ENCODE results near the gene LMNTD1. TPM values are rescaled to one million over a fixed set of nuclear protein-coding genes. Genes with fewer than 3 reads are reported as not detected.

The LMNTD1 gene
- total RNA-seq, 1 experiment from 2014 or later = not detected

DNA sequence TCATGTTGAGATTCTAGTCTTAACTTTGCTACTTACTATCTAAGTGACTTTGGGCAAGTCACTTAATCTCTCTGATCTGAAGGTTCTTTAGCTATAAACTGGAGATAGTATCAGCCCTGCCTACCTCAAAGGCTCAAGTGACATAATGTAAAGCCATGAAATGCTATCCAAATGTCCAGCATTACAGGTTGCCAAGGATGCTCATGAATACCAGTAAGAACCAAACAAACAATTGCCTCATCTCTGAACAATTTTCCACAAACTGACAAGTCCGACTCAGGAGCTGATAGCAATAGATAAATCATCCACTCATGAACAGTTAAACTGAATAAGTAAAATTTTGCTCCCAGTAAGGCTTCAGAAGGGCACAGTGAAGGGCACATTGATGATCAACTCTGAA, 51.5 kb downstream of the LMNTD1 start:
- TF ChIP-seq, protein P1, sequence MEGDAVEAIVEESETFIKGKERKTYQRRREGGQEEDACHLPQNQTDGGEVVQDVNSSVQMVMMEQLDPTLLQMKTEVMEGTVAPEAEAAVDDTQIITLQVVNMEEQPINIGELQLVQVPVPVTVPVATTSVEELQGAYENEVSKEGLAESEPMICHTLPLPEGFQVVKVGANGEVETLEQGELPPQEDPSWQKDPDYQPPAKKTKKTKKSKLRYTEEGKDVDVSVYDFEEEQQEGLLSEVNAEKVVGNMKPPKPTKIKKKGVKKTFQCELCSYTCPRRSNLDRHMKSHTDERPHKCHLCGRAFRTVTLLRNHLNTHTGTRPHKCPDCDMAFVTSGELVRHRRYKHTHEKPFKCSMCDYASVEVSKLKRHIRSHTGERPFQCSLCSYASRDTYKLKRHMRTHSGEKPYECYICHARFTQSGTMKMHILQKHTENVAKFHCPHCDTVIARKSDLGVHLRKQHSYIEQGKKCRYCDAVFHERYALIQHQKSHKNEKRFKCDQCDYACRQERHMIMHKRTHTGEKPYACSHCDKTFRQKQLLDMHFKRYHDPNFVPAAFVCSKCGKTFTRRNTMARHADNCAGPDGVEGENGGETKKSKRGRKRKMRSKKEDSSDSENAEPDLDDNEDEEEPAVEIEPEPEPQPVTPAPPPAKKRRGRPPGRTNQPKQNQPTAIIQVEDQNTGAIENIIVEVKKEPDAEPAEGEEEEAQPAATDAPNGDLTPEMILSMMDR (conservative IDR thresholded peaks at IDR 0.05; ENCODE audit: low read depth, low read length) = no peak
- no peak for TF ChIP-seq EZH2 (IDR thresholded peaks at IDR 0.05; ENCODE audit: borderline replicate concordance, low read depth, low read length, poor library complexity, severe bottlenecking)
- no peaks in the 10 kb centered on the region for H3K36me3 ChIP-seq (ENCODE audit: insufficient read depth, low read length, poor library complexity, severe bottlenecking)
- CTCF ChIA-PET = no interaction called here
- DNase-seq (ENCODE audit: low spot score) = no peak
- no peak overlapping the region for H3K4me3 ChIP-seq (ENCODE audit: low read depth, low read length, poor library complexity, severe bottlenecking)
- no peaks in the 10 kb centered on the region for H3K9me3 ChIP-seq (ENCODE audit: low read depth, low read length, poor library complexity, severe bottlenecking)
- BruUV-seq (replicated peaks) = no TSS peak
- H3K4me1 ChIP-seq (ENCODE audit: insufficient read depth, low read length, poor library complexity, severe bottlenecking) = no peaks in the 10 kb centered on the region
- POLR2A ChIA-PET (ENCODE audit: low non-redundant PET) = no interaction called here
- intact Hi-C loops (cut with micrococcal nuclease; ENCODE audit: unreplicated experiment) = loop anchor here (10.0 kb wide), 1 partner anchor 757 kb away; no protein-coding TSS in a partner anchor
- H3K27ac ChIP-seq (ENCODE audit: low read depth, low read length, poor library complexity, severe bottlenecking) = no peak overlapping the region
- no peaks in the 10 kb centered on the region for H3K27me3 ChIP-seq (replicated peaks; ENCODE audit: insufficient read depth, low read depth, low read length, poor library complexity)

DNA sequence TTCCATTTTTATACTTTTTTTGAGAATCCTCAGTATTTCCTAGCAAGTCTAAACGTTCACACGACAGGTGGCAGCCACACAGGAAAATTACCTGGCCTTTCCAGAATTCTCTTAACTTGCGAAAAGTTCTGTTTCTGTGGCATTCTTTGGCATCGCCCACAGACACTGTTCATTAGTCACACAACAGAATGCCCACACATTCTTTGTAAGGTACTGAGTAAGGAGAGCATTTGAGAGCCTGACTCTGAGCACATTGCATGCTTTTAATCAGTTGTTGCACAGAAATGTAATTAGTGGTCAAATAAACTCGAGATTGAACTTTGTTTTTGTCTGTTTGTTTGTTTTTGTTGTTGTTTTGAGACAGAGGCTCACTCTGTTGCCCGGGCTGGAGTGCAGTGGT, 52.4 kb downstream of the LMNTD1 start:
- DNase-seq (ENCODE audit: low spot score) = no peak
- Histone ChIP-seq H3K27ac (ENCODE audit: low read depth, low read length, poor library complexity, severe bottlenecking) (no peak overlapping the region), H3K4me3 (ENCODE audit: low read depth, low read length, poor library complexity, severe bottlenecking) (no peak overlapping the region), H3K36me3 (ENCODE audit: insufficient read depth, low read length, poor library complexity, severe bottlenecking) (no peaks in the 10 kb centered on the region), H3K27me3 (replicated peaks; ENCODE audit: insufficient read depth, low read depth, low read length, poor library complexity) (no peaks in the 10 kb centered on the region), H3K4me1 (ENCODE audit: insufficient read depth, low read length, poor library complexity, severe bottlenecking) (no peaks in the 10 kb centered on the region), H3K9me3 (ENCODE audit: low read depth, low read length, poor library complexity, severe bottlenecking) (no peaks in the 10 kb centered on the region)
- TF ChIP-seq, protein P1 (conservative IDR thresholded peaks at IDR 0.05; ENCODE audit: low read depth, low read length) = no peak
- no peak for TF ChIP-seq EZH2 (IDR thresholded peaks at IDR 0.05; ENCODE audit: borderline replicate concordance, low read depth, low read length, poor library complexity, severe bottlenecking)
- no TSS peak for BruUV-seq (replicated peaks)
- POLR2A ChIA-PET (ENCODE audit: low non-redundant PET) = no interaction called here
- intact Hi-C loops (cut with micrococcal nuclease; ENCODE audit: unreplicated experiment) = loop anchor here (10.0 kb wide), 1 partner anchor 756 kb away; no protein-coding TSS in a partner anchor
- CTCF ChIA-PET = no interaction called here

DNA sequence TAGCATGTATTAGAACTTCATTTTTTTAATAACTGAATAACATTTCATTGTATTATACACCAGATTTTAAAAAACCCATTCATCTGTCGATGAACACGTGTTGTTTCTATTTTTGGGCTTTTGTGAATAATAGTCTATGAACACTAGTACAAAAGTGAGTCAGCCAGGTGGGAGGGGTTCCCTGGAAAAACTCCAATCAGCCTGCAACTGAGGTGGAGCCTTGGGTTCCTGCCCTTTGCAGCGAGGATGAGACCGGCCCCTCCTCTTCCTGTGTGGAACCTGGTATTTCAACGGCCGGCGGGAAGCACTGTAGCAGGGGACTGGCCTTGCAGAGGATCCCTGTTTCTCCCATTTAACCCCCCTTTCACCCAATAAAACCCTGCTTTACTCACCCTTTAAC, 56.1 kb downstream of the LMNTD1 start:
- DNase-seq (ENCODE audit: low spot score) = no peak
- no peaks in the 10 kb centered on the region for H3K9me3 ChIP-seq (ENCODE audit: low read depth, low read length, poor library complexity, severe bottlenecking)
- no peaks in the 10 kb centered on the region for H3K36me3 ChIP-seq (ENCODE audit: insufficient read depth, low read length, poor library complexity, severe bottlenecking)
- ChIA-PET POLR2A (ENCODE audit: low non-redundant PET) (no interaction called here), CTCF (no interaction called here)
- BruUV-seq (replicated peaks) = no TSS peak
- TF ChIP-seq EZH2 (IDR thresholded peaks at IDR 0.05; ENCODE audit: borderline replicate concordance, low read depth, low read length, poor library complexity, severe bottlenecking) = no peak
- TF ChIP-seq, protein P1 (conservative IDR thresholded peaks at IDR 0.05; ENCODE audit: low read depth, low read length) = no peak
- H3K27me3 ChIP-seq (replicated peaks; ENCODE audit: insufficient read depth, low read depth, low read length, poor library complexity) = no peaks in the 10 kb centered on the region
- H3K4me1 ChIP-seq (ENCODE audit: insufficient read depth, low read length, poor library complexity, severe bottlenecking) = no peaks in the 10 kb centered on the region
- H3K27ac ChIP-seq (ENCODE audit: low read depth, low read length, poor library complexity, severe bottlenecking) = no peak overlapping the region
- intact Hi-C loops (cut with micrococcal nuclease; ENCODE audit: unreplicated experiment) = no loop called here
- no peak overlapping the region for H3K4me3 ChIP-seq (ENCODE audit: low read depth, low read length, poor library complexity, severe bottlenecking)

Measured in A673 (cell line).